ENCODE data around the gene NAV1.
A peak's percentile ranks its signal among the peaks of the same experiment; 100 is the strongest.
"Not testable (repeated sequence)": the region's sequence is repeated elsewhere in the genome, so short reads cannot be mapped to it uniquely, and the experiment has no call there.

NAV1 gene

DNA sequence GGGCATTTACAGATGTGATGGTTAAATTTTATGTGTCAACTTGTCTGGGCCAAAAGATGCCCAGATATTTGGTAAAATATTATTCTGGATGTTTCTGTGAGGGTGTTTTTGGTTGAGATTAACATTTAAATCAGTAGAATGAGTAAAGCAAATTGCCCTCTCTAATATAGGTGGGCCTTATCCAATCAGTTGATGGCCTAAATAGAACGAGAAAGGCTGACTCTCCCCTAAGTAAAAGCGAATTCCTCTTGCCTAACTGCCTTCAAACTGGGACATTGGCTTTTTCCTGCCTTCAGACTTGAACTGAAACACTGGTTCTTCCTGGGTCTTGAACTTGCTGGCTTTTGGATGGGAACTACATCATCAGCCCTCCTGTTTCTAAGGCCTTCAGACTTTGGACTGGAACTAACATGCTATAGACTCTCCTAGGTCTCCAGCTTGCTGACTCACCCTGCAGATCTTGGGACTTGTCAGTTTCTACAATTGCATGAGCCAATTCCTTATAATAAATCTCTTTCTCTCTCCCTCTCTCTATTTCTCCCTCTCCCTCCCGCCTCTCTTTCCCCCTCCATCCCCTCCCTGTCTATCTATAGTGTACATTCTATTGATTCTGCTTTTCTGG, 10.2 kb upstream of the NAV1 start:
- DNase-seq = no peak

GRCh38 chr1:201530741-201531531, 8.0 kb upstream of the NAV1 start:
- DNase-seq = peak; percentile 73

- DNase-seq = no peak
Observed at GRCh38 chr1:201531551-201532425, 7.1 kb upstream of the NAV1 start.

DNA sequence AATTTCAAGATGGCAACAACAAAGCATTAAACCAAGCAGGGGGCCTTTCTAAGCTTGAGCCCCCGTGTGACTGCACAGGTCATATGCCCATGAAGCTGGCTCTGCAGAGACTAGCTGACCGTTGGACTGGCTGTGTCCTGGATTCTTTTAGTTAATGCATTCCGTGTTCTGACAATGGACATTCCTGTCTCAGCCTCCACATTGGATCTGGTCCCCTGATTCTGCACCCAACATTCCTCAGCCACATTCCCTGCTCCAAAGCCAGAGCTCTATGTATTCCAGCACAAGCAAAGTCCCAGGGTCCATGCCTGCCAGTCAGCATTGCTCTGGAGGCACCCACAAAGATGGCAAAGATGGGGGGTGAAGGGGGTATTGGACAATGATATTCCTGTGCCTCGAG, 5.1 kb upstream of the NAV1 start:
- DNase-seq = no peak

- DNase-seq = no peak
Observed at GRCh38 chr1:201535046-201535918, 3.6 kb upstream of the NAV1 start.

DNA sequence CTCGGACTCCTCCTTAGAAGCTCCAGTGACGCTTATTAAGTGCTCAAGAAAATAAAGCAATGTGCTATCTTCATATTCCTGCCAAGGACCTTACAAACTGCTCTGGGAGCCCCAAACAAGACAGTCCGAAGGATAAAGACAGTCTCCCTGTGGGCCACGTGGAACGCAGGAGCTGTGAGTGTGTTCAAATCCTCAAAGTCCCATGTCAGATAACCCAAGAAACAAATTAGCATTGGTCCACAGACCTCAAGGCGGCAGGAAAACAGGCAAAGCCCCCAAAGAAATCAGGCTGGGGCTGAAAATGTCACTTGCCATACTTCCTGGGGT, 3.0 kb upstream of the NAV1 start:
- no peak for DNase-seq

DNA sequence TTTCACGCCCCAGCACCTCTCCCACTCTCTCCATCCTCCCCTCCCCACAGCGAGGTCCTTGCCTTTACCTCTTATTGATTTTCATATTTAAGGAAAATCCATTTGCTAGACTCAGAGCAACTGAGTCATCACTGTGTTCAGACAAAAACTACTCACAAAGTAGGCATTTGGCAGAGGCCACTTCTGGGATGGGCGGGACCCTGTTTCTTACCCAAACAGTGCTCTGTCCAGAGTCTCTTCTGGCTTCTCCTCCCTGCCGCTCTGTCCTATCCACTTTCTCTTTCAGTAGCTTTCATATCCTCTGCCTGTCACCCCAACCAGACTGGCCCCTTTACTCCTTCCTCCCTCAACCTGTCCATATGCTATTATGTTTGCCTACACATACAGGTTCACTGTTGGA, 2.4 kb upstream of the NAV1 start:
- DNase-seq = no peak

DNA sequence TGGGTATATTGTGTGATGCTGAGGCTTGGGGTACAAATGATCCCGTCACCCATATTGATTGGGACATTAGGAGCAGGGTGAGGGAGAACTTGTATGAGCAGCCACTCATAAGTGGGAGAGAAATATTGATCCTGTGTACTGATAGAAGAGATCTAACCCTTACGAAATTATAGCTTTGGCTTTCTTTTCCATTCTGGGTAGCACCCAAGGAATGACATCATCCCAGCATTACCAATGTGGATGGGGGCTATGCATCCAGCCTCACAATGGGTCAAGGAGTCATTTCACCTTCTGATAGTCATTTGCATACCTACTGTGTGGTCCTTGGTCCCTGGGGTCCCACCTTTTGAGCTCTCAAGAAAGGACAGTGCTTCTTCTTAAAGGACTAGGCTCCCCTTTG, 1.9 kb upstream of the NAV1 start:
- no peak for DNase-seq

DNA sequence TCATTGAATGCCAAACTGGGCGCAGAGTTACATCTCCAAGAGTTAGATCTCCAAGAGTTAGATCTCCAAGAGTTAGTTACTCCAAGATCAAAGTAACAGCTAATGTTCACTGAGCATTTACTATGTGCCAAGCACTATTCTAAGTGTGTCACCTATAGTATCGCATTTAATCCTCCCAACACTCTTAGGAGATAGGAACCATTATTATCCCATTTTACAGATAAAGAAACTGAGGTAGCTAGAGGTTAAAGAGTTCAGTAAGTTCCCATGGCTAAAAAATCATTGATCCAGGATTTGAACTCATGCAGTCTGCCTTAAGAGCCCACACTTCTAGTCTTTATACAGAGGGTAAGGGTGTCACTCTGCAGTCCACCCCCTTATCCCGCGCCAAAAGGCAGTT, 1.5 kb upstream of the NAV1 start:
- DNase-seq = no peak

GRCh38 chr1:201537891-201538611, 876 bp upstream of the NAV1 start:
- no peak for DNase-seq

- peak; percentile 63 for DNase-seq
Observed at GRCh38 chr1:201539561-201540431, 869 bp downstream of the NAV1 start.

GRCh38 chr1:201540846-201541735, 2.2 kb downstream of the NAV1 start:
- no peak for DNase-seq

DNA sequence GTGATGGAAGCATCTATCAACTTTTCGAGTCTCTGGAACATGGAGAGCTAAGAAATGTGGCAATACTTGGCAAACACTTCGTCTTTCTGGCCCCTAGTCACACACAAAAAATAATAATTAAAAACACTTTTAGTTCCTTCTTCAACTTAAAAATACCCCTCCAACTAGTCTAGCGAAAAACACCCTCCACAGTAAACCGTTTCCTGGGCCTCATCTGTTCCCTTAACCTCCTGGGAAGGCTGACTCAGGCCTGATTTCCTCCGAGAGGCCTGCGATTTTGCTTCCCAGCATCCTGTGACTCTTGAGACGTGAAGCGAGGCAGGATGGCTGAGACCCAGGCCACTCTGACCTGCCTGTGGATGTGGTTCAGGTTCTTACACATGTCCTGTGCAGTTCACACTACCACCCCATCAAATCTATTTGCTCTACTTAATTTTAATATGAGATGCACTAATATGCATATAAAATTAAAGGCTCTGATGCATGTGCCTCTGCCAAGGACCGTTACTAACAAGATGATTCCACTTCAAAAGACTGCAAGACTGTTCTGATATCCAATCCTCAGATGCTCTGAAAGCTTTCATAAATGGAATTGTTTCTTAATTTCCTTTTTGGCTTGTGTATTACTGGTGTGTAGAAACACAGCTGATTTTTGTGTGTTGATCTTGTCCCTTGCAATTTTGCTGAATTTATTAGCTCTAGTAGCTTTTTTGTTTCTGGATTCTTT, 3.5 kb downstream of the NAV1 start:
- DNase-seq = no peak

- no peak for DNase-seq
Observed at GRCh38 chr1:201543871-201544642, 5.1 kb downstream of the NAV1 start.

DNA sequence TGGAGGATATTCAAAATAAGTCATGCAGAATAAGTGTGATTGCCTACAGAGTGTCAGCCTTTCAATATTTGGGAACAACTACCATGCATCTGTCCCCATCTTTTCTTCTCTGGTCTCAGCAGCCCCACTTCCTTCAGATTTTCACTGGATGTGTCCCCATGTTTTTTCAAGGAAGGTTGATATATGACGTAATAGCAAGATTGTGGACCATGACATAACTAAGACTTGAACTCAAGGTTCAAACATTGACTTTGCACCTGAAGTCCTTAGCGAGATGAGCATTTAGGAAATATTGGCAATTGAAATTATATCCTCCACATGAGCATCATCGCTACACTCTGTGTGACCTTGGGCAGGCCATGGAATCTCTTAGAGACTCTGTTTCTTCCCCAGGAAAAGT, 5.8 kb downstream of the NAV1 start:
- no peak for DNase-seq

DNA sequence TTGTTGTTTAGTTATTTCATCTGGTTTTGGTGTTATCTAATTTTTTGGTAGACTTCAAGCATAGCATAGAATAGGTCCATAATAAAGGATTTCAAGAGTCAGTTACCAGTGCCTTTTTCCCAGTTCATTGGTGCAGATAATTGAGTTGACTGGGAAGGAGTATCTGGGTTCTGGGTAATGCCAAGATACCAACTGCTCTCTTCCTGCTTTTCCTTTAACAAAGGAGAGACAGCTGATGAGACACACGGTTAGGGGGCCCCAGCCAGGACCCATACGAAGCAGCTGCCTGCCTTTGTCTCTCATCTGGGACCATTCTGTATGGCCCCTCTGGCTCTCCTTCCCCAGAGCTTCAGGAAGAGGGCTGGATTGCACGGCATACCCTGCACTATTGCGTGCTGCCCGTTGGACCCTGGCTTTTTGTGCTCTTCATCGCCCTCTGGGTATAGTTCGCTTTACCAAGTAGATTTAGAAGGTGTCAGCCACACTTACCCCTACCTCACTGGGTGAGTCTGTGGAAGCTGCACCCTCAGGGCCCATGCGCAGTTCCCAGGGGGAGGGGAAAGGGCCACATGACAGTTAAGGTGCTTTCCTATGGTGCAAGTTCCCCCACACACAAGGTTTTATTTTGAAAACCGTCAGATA, 7.0 kb downstream of the NAV1 start:
- DNase-seq = peak; percentile 53

DNA sequence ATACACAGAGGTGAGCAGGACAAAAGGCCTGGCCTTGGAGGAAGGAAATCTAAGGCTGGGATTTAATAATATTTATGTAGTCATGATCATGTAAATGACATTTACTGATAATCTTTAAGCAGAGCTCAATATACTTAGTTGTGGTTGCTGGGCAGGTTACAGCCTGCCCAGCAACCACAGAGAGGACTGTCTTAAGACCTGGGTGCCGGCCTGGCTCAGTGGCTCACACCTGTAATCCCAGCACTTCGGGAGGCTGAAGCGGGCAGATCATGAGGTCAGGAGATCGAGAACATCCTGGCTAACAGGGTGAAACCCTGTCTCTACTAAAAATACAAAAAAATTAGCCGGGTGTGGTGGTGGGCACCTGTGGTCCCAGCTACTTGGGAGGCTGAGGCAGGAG, 10.6 kb downstream of the NAV1 start:
- not testable (repeated sequence) for DNase-seq

GRCh38 chr1:201551096-201551495, 12.2 kb downstream of the NAV1 start:
- DNase-seq = no peak
